Activated CD8-positive, alpha-beta memory T cell treated with anti-CD3 and anti-CD28 coated beads for 4 hours (primary cell): ENCODE data around the gene UBD.

Source experiments
- DNase-seq, 2 donors: peaks; one replicate each; pipeline ENCODE4 v3.0.0-alpha.2; 2020; ENCODE audit warnings: low read depth in 2 of 2

The UBD gene

GRCh38 chr6:29521006-29521680, 38.4 kb downstream of the UBD start:
- no peak for DNase-seq

GRCh38 chr6:29520232-29520631, 39.3 kb downstream of the UBD start:
- no peak for DNase-seq

- no peak for DNase-seq
Observed at GRCh38 chr6:29519291-29520010, 40.1 kb downstream of the UBD start.

GRCh38 chr6:29517728-29518440, 41.6 kb downstream of the UBD start:
- no peak for DNase-seq

GRCh38 chr6:29517245-29517644, 42.3 kb downstream of the UBD start:
- DNase-seq = no peak

GRCh38 chr6:29516108-29516507, 43.4 kb downstream of the UBD start:
- DNase-seq = no peak

DNA sequence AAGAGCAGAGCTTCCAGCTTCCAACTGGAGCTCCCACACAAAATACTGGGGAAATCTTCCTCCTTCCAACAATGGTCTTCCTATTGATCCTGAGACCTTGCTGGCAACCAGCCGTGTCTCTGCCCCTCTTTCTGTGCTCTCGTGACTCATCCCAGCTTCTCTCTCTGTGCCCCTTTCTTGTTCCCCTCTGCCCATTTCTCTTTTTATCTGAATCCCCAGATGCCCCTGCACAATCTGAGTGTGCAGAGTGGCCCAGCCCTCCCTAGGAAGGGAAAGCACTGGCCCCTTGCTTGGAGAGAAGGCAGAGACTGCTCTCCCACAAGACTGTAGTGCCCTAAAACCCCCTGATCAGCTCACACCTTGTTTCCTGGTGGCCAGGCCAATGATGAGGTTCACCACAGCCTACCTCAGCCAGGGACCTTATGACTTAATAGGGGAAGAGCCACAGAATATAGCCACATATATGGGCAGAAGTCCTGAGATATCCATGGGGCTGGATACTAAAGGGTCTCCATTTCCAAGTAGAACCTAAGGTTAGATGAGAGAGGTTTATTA, 48.7 kb downstream of the UBD start:
- no peak for DNase-seq

GRCh38 chr6:29510202-29510601, 49.3 kb downstream of the UBD start:
- DNase-seq = no peak

- no peak for DNase-seq
Observed at GRCh38 chr6:29509711-29510110, 49.8 kb downstream of the UBD start.

- DNase-seq = no peak
Observed at GRCh38 chr6:29509239-29509638, 50.3 kb downstream of the UBD start.

DNA sequence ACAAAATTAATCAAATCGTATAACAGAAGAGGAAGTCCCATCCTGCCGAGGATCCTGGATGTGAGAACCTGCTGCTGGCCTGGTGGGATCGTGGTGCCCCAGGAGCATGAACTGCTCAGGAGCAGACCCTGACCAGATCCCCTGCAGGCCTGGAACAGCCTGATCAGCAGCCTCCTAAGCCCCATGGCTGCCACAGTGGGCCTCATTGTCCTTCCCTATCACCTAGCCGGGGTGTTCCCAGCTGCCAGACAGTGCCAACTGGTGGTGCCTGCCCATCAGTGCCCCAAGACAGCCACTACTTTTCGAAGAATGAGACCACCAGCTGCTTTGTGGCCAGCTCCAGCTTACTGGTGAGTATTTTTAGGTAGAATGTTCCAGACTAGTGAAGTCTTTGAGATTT, 52.2 kb downstream of the UBD start:
- DNase-seq = no peak

DNA sequence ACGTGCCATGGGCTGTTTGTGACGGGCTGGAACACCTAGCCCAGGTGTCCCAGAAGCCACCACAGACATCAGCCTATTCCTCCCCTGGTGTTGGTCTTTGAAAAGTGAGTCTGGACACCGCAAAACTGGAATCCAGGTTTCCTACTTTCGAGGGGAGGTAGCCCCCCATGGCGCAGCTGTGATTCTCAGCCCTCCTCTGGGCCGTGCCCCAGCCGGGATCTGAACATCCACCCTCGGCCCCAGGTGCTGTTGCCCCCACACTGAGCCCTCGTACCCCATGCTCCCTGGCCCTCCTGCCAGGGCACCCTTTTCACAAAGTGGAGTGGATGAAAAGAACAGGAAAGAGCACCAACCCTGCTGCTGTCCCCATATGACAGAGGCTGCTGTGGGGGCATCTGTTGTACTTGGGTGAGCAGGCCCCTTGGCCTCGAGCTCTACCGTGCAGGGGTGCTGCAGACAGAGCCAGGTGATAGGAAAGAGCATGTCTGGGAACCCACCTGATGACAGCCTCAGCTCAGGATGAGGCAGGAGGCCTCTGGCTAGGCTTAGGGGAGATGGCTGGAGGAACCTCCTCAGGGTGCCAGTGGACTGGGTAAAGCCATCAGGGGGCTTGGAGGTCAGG, 53.0 kb downstream of the UBD start:
- DNase-seq = no peak

DNA sequence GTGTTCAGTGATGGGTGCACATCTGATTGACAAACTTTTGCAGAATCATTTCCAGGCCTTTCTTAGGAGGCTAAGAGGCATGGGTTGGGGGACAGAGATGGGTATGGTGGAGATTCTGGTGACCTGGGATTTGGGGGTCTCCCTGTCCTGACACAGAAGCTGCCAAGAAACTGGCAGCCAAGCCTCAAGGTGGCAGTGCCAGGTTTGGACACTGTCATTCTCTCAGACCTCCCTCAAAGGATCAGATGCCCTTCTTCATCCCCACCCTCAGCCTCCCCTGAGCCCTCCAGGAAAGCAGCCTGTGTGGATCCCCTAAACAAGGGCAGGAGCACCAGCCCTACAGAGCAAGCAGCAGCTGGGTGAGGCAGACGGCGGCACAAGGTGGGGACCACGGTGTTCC, 53.7 kb downstream of the UBD start:
- DNase-seq = no peak
